Measurements from ENCODE around the gene HADHA. TPM values are rescaled to one million over a fixed set of nuclear protein-coding genes. Genes with fewer than 3 reads are reported as not detected.

HADHA gene
- total and polyA plus RNA-seq, 2 donors from 2014 or later, result 135 to 171 TPM

DNA sequence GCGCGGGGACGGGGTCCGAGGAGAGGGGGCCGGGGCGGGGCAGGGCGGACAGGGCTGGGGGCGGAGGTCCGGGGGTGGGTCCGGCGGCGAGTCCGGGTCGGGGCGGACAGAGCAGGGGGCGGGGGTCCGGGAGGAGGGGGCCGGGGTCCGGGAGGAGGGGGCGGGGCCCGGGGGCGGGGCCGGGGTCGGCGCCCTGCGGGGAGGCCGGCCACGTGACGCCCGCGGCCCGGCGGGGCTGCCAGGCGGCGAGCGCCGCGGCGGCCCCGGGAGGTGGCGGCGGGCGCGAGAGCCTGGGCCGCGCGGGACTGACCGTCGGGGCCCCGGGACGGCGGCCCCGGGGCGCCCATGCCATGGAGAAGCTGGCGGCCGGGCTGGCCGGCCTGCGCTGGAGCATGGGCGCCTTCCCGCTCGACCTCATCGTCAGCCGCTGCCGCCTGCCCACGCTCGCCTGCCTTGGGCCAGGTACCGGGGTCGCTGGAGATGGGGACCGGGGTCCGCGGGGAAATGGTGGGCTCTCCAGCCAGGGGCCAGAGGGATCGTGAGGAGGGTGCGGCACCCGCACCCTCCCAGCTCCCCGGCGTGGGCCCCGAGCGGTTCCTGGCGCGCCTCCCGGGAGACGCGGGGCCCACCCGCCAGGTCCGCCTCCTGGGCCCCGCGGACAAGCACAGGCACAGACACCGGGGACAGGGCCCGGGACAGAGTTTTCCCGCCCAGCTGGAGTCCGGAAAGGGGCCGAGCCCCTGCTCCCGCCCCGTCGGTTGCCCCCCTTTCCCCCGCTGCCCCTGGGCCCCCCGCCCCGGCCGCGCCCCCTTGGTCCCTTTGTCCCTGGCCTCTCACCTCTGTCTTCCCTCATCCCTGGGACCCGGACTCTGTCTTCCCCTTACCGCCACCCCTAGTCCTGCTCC lies 71.3 kb downstream of the HADHA start, which contains the start of gene GAREM2:
GAREM2 (plus strand) TSS at position 218 of the 905 bp plus-strand sequence; CDS start at position 351, 133 bp downstream.
- no peaks in the 10 kb centered on the region for H3K9me3 ChIP-seq (ENCODE audit: control insufficient read depth in 2 of 3, insufficient read depth in 1 of 3, low read length in 3 of 3)
- TF ChIP-seq, protein P1, sequence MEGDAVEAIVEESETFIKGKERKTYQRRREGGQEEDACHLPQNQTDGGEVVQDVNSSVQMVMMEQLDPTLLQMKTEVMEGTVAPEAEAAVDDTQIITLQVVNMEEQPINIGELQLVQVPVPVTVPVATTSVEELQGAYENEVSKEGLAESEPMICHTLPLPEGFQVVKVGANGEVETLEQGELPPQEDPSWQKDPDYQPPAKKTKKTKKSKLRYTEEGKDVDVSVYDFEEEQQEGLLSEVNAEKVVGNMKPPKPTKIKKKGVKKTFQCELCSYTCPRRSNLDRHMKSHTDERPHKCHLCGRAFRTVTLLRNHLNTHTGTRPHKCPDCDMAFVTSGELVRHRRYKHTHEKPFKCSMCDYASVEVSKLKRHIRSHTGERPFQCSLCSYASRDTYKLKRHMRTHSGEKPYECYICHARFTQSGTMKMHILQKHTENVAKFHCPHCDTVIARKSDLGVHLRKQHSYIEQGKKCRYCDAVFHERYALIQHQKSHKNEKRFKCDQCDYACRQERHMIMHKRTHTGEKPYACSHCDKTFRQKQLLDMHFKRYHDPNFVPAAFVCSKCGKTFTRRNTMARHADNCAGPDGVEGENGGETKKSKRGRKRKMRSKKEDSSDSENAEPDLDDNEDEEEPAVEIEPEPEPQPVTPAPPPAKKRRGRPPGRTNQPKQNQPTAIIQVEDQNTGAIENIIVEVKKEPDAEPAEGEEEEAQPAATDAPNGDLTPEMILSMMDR (IDR thresholded peaks at IDR 0.05; ENCODE audit: borderline replicate concordance, extremely low read depth, insufficient read depth), result no peak
- H3K36me3 ChIP-seq (ENCODE audit: control insufficient read depth in 2 of 3, insufficient read depth in 3 of 3, low read length in 3 of 3), result no peaks in the 10 kb centered on the region
- no peak within 1 kb of the TSS for H3K9ac ChIP-seq (ENCODE audit: low read length in 3 of 3)
- H3K4me3 ChIP-seq (ENCODE audit: low read length in 3 of 3), result no peak within 1 kb of the TSS
- peaks cover 3% of the 10 kb centered on the region for H3K27me3 ChIP-seq (ENCODE audit: control insufficient read depth, insufficient read depth, low read length)
- DNase-seq, result peak in 1 of 5 donors; percentile 72
- FAIRE-seq, result no peak
- intact Hi-C loops (cut with DNase I), result no loop called here
- H3K27ac ChIP-seq (ENCODE audit: low read depth in 2 of 2, low read length in 2 of 2), result no peak within 1 kb of the TSS
- no peaks in the 10 kb centered on the region for H3K4me1 ChIP-seq (ENCODE audit: control insufficient read depth in 2 of 3, insufficient read depth in 2 of 3, low read depth in 1 of 3, low read length in 3 of 3)

DNA sequence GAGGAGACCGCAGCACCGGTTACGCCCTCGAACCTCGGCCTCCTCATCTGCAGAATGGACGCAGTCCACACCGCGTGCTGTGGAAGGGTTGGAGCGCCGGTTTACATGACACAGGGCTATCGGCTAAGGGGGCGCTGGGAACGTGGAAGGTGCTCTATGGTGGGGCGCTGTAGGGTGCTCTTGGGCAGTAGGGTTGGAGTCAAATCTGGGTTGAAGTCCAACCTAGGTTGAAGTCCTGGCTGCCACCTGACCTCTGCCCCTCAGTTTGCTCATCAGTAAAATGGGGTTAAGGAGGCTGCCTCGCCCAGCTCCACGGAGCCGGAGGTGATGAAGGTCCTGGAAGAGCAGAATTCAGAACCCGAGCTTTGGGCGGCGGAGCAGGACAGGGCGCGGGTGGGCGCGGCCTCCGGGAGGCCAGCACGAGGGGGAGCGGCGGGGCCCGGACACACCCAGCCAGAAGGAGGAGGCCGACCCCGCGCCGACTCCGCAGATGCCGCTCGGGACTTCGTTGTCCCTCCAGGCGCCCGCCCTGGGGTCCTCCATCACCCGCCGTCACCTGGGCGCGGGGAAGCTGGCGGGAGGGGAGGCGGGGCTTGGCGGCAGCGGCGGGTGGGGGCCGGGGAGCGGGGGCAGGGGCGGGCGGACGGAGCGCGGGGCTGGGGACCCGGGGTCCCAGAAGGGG lies 72.1 kb downstream of the HADHA start:
- DNase-seq (no peak), FAIRE-seq (no peak)
- Histone ChIP-seq H3K27ac (ENCODE audit: low read depth in 2 of 2, low read length in 2 of 2) (no peak overlapping the region), H3K9ac (ENCODE audit: low read length in 3 of 3) (no peak overlapping the region), H3K4me3 (ENCODE audit: low read length in 3 of 3) (no peak overlapping the region), H3K27me3 (ENCODE audit: control insufficient read depth, insufficient read depth, low read length) (peaks cover 3% of the 10 kb centered on the region), H3K4me1 (ENCODE audit: control insufficient read depth in 2 of 3, insufficient read depth in 2 of 3, low read depth in 1 of 3, low read length in 3 of 3) (no peaks in the 10 kb centered on the region), H3K9me3 (ENCODE audit: control insufficient read depth in 2 of 3, insufficient read depth in 1 of 3, low read length in 3 of 3) (no peaks in the 10 kb centered on the region), H3K36me3 (ENCODE audit: control insufficient read depth in 2 of 3, insufficient read depth in 3 of 3, low read length in 3 of 3) (no peaks in the 10 kb centered on the region)
- intact Hi-C loops (cut with DNase I), result no loop called here
- TF ChIP-seq, protein P1 (IDR thresholded peaks at IDR 0.05; ENCODE audit: borderline replicate concordance, extremely low read depth, insufficient read depth), result no peak

DNA sequence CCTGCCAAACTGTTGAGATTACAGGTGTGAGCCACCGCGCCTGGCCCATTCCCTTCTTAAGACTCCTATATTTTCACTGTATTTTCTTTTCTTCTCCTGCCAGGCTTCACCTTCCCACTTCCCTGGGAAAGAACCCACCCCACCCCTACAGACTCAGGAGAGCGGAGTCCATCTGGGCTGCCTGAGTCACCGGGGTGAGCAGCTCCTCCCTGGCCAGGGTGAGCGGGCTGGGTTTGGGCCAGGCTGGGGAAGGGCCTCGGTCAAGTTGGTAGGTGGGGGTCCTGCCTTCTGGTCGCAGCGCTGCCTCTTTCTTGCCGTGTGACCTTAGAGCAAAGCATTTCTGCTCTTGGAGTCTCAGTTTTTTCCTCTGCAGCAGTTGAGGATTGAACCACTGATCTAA lies 73.6 kb downstream of the HADHA start:
- Histone ChIP-seq H3K4me1 (ENCODE audit: control insufficient read depth in 2 of 3, insufficient read depth in 2 of 3, low read depth in 1 of 3, low read length in 3 of 3) (no peaks in the 10 kb centered on the region), H3K27ac (ENCODE audit: low read depth in 2 of 2, low read length in 2 of 2) (no peak overlapping the region), H3K36me3 (ENCODE audit: control insufficient read depth in 2 of 3, insufficient read depth in 3 of 3, low read length in 3 of 3) (no peaks in the 10 kb centered on the region), H3K9me3 (ENCODE audit: control insufficient read depth in 2 of 3, insufficient read depth in 1 of 3, low read length in 3 of 3) (no peaks in the 10 kb centered on the region), H3K4me3 (ENCODE audit: low read length in 3 of 3) (no peak overlapping the region), H3K27me3 (ENCODE audit: control insufficient read depth, insufficient read depth, low read length) (peaks cover 3% of the 10 kb centered on the region), H3K9ac (ENCODE audit: low read length in 3 of 3) (no peak overlapping the region)
- no peak for DNase-seq
- intact Hi-C loops (cut with DNase I), result no loop called here
- no peak for FAIRE-seq
- TF ChIP-seq, protein P1 (IDR thresholded peaks at IDR 0.05; ENCODE audit: borderline replicate concordance, extremely low read depth, insufficient read depth), result no peak
